Astrocyte (in vitro differentiated cells and primary cell): ENCODE results near the gene PAOX.

Experiments
- CTCF ChIP-seq: IDR thresholded peaks from 2 replicates; pipeline ENCODE4 v1.5.1; 2011; ENCODE audit warnings: low read depth, mild to moderate bottlenecking, inconsistent platforms, low read length, moderate library complexity; ENCODE audit not compliant: insufficient read depth
- EZH2 ChIP-seq: IDR thresholded peaks from 2 replicates; pipeline ENCODE4 v1.6.1; 2012; ENCODE audit warnings: mild to moderate bottlenecking, low read length, inconsistent platforms; ENCODE audit not compliant: insufficient read depth

- TF ChIP-seq CTCF (no peak), EZH2 (no peak)
Measured at GRCh38 chr10:133397938-133398337, 18.9 kb downstream of the PAOX start.
